HG03045 (cell line): ENCODE measurements around the gene LY86.

Source experiments
- ATAC-seq: cut with Tn5 transposase; IDR thresholded peaks from one replicate; pipeline ENCODE4 v1.9.1; 2021; ENCODE audit warnings: mild to moderate bottlenecking, moderate library complexity; ENCODE audit not compliant: unreplicated experiment

Gene LY86

DNA sequence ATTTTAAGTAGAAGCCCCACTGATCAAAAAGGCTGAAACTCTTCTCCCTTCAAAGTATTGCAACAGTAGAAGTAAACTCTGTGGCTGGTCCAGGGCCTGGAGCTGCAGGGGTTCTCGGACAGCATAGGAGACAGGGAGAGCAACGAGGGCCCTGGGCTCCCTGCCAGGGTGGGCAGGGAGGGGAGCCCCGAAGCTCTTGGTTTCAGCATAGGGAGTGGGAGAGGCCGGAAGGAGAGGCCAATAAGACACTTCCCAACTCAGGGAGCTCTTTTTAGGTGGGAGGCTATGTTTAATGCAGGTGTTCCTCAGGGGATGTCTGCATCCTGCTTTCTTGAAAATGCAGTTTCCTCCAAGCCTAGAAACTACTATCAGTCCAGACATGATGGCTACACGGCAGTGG is 91.1 kb downstream of the LY86 start:
- ATAC-seq, result no peak

DNA sequence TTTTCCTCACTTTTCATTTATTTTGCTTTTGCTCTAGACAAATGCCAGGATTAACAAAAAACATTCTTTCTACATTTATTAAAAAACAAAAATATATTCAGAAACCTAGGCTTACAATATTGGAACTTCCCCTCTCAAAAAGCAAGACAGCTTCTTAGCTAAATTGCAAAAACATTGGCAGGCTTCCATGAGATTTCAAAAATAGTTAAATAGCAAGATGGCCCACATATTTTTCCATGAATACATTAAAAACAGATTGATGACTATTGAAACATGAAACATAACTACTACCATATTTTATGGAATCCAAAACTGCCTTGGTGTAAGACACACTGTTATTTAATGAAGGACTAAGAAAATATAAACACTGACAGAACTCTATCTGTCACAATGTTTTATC is 92.0 kb downstream of the LY86 start:
- no peak for ATAC-seq

DNA sequence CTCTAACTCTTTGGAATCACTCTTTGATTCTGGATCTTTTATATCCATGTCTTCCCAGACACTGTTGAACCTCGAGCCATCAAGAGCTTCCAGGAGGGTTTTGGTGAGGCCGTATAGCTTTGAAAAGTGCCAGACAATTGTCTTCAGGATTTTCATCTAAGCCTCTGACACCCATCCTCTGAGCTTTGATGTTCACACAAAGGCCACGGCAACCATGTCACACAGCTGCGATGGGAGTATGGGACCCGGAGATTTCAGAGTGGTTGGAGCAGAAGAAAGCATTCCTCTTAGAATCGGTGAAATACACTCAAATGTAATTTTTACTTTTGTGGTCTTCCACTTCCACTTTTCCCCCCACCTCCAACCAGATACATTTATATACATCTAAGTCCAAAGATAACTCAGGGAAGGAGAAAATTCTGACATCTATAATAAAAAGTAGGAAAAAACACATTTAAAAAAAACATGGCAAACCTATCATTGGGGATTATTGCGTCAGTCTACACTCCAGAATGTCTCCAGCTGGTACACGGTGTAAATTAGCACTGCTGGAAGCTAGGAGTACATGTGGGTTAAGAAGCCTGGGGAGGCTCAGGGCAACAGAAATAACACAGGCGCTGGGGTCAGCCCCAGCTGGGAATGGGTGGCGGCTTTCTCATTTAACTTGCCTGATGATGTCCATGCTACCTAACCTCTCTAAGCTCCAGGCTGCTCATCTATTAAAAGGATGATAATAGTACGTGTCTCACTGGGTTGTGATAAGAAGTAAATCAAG is 92.7 kb downstream of the LY86 start:
- no peak for ATAC-seq

DNA sequence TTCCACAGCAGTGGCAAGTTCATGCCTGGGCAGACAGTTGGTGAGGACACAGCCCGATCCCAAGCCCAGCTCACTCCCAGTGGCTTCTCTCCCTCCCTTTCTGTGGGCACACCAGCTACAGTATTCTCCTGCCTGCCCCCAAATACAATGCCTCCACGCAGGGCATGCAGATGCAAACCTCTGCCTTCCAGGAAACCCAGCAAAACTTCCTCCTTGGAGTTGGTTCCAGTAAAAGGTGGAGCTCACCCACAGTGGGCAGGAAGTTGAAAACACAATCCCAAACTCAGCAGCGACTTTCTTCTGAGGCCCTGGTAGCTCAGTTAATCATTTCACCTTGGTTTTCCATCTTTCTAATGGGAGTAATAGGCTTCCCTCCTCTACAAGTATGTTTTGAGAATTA is 93.7 kb downstream of the LY86 start:
- ATAC-seq, result no peak

DNA sequence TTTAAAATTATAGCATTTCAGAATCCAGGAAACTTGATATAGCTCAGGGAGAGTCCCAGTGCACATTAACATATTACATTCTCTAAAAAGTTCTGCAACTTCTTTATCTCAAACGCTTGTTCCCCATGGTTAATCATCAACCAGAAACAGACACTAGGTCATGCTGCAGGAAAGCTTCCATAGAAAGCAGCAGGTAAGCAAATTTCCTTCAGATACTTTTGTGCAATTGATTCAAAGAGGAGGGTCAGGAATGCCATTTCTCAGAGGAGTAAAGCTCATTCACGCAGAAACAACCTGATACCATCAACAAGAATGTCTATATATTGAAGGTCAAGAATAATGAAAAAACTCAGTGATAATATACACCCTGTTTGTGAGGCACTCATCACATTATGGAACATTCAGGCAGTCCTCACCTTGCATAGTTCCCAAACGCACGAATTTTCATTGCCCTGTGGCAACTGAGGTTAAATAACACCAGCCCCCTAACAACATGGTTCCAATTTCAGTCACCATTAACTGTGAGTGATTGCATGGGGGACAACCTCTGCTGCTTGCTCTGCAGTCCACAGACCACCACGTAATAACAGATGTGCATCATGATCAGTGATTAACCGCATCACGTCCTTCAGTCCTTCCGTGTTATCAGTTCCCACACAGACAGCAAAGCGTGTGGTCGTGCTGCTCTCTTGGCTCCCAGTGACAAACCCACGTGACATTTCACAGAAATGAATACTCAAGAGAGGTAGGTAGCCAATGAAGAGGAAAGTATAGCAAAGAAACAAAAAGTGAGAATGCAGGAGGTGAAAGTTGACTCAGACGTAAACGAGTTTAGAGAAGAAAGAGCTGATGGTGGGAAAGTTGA is 95.7 kb downstream of the LY86 start:
- peak; percentile 78 for ATAC-seq

DNA sequence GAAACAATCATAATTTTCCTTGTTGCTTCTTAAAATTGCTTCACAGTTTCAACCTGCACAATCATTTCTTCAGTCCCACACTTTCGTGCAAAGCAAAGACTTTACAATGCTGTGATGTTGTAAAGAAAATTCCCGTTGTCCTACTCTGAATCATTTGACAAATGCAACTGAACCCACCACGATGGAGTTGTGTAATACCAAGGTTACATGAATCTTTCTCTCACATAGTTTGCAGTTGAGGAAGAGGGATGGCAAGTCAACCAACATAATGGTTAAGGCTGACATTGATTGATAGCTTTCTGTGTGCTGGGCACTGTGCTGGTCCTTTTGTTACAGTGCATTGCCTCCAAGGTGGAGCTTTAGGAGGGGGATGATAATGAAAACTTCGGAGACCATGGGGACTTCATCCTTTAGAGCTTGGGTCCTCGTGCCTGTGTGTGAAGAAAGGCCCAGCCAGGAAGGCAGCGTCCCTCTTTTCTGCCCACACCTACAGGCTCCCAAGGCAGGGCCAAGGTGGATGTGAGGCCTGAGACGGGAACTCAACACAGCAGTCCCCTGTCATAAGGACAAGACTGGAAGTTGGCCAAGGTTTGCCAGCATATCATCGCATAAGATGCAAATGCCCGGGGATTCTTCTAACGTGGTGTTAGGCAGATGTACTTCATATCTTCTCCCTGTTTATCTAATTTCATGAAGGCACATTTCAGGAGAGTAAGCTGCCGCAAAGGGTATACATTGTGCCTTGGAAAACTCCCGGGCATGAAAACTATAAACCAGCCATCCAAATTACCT is 96.9 kb downstream of the LY86 start:
- ATAC-seq, result no peak

DNA sequence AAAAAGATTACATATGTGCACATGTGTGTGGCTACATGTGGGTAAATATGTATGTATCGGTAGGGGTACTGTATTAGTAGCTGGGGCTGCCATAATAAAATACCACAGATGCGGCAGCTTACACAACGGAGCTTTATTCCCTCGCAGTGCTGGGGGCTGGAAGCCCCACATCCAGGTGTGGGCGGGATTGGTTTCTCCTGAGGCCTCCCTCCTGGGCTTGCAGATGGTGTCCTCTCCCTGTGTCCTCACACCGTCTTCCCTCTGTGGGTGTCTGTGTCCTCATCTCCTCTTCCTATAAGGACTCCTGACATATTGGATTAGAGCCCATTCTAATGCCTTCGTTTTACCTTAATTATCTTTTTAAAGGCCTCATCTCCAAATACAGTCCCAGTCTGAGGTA is 97.7 kb downstream of the LY86 start:
- no peak for ATAC-seq

DNA sequence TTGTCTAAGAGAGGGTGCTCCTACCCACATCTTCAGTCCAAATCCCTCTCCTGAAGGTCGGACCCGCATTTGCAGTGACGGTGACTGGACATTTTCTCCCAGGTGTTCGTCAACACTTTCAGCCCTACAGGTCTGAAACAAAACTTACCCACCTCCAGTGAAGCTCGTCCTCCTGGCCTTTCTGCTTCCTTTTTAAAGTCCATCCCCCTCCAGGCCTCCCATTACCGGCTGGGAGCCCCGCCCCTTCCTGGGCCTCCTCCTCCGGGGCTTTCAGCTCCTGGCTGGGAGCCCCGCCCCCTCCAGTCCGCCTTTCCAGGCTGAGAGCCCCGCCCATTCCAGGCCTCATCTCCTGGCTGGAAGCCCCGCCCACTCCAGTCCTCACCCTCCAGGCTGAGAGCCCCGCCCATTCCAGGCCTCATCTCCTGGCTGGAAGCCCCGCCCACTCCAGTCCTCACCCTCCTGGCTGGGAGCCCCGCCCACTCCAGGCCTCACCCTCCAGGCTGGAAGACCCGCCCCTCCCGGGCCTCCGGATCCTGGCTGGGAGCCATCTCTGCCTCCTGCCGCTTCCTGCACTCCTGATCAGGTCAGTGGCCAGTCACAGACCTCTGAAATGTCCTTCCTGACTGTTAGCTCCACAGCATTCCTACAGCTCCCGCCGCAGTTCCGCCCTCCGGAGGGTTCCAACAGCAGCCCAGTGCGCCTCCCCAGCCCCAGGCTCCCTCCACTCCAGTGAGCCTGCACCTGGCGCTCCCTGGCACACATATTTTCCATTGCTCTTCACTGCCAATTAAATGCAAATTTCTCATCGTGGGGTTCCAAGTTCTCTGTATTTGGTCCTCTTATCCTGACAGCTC is 98.5 kb downstream of the LY86 start:
- no peak for ATAC-seq

DNA sequence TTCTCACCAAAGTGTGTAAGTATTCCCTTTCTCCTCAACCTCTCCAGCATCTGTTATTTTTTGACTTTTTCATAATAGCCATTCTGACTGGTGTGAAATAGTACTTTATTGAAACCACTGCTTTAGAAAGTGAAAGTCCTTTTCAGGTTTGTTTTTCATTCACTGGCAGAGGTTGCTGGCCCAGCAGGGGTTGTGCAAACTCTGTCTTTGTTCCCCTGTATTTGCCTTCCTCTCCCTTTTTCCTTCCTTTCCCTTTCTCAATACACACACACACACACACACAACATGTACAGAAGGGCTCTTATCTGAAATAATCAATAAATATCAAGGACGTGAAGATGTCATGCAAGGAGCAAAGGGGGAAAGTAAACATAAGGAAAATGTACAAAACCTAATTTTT is 99.8 kb downstream of the LY86 start:
- ATAC-seq, result no peak

DNA sequence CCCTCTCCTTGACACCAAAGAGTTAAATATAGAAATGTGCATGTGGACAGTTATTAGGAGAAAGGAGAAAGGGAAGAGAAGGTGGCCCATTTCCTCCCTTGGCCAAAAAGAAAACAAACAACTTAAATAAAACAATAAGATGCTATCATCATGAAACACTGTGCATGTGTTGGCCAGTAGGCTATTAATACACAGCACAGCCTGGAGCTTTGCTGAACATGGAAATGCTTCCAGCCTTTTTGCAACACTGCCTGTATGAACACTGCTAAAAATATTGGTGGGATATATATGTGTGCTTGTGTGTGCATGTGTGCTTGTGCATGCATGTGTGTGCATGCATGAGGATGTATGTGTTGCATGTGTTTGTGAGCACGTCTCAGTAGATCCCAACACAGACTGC is 100.4 kb downstream of the LY86 start:
- no peak for ATAC-seq

DNA sequence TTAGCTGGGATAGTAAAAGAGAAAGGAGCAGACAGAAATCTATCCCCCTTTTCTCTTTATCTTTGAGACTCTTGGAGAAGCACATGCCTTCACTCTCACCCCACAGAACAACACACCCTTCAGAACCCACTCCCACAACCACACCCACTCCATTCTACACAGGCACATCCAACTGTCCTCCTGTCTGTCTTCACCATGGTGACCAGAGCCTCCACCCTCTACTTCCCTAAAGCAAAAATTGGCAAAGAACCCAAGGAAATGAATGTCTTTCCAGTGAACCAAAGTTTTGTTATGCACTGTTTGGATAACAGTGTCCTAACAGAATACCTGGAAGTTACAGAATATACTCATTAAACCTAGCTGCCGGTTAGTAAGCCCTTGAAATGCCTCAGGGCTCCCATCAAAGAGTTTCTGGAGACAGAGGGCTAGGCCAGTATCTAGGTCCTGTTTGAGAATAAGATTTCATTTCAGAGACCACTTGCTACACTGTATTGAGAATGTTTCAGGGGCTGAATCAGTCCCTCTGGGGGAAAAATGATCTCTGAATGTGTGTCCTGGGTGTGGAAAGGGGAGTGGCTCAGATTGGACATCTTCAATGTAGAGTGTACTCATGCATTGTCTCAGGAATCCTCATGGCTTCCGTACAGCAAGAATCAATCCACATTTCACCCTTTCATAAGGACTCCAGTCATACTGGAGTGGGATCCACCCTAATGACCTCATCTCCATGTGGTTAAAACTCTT is 101.1 kb downstream of the LY86 start:
- ATAC-seq, result no peak

DNA sequence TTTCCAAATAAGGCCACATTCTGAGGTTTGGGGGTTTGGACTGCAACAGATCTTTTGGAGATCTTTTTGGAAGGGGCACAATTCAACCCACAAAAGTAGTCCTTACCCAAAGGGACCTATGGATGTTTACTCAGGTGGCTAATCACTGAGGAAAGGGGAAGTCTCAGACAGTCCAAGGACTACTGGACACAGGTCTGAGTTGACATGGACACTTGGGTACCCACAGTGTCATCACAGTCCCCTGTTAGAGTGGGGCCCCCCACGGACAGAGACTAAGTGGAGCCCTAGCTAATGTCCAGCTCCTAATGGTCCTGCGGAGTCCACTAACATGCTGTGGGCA is 101.6 kb downstream of the LY86 start:
- no peak for ATAC-seq

DNA sequence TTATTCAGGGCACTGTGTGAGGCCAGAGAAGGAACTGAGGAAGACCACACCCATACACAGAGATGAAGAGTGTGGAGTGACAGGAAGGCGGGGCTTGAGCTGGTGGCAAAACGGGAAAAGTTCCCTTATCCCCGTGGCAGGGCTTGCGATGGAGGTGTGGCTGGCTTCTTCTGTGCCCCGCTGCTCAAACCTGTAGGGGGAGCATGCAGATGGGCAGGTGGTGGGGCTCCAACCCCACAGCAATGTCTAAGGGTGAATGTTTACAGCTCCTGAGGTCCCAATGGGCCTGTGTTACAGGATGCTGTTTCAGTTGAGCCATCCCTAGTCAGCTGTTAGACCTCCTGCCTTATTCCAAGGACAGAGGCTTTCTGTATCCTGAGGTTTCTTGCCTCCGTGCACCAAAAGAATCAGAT is 105.9 kb downstream of the LY86 start:
- no peak for ATAC-seq

DNA sequence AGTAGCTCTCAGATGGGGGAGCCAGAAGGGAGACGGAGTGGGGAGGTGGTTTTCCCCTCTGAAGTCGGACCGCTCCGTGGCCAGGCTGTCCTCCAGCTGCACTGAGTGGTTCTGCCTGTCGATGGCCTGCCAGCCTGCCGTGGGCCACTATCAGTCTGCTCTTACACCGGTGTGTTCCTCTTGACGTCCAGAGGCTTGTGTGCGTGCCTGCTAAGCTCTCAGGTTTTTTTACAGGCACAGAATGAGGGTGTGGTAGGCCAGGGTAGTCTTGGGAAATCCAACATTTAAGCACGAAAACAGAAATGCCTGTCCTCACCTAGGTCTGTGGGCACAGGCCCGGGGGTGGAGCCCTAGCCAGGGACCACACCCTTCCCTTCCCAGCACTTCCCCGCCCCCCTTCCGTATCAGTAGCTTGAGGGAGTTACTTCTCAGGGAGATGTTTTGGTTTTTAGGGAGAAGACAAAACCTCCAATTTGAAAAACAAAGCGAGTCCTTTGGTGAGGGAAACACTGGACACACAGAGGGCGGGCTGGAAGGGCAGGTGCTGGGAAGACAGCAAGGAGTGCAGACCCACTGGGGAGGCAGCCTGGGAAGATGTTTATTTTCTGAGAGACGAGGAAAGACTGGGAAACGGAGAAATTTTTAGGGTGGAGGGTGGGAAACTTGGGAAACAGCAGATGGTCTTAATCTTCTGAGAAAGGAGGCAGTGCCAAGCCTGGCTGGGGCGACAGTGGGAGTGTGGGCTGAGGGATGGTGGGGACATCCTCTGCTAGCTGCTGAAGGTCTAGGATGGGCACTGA is 106.5 kb downstream of the LY86 start:
- ATAC-seq, result no peak

DNA sequence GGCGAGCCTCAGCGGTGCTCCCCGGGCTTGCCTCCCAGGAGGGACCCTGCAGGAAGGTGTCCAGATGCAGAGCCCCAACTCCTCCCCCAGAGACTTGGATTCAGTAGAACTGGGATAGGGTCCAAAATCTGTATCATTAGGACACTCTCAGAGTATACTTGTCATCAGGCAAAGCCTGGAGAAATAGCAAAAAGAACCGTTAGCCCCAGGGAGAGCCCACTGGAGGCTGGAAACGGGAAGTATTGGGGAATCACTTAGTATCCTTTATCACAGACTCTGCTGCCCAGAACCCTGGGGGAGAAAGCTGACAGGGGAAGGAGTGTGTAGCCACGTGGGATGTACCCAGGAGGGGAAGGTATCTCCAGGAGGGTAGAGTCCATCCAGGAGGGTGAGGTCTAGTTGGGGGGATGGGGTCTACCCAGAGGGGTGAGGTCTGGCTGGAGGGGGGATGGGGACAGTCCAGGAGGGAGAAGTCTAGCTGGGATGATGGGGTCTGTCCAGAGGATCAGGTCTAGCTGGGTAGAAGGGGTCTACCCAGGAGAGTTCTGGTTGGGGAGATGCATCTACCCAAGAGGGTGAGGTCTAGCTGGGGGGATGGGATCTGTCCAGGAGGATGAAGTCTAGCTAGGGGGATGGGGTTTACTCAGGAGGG is 107.2 kb downstream of the LY86 start:
- no peak for ATAC-seq

DNA sequence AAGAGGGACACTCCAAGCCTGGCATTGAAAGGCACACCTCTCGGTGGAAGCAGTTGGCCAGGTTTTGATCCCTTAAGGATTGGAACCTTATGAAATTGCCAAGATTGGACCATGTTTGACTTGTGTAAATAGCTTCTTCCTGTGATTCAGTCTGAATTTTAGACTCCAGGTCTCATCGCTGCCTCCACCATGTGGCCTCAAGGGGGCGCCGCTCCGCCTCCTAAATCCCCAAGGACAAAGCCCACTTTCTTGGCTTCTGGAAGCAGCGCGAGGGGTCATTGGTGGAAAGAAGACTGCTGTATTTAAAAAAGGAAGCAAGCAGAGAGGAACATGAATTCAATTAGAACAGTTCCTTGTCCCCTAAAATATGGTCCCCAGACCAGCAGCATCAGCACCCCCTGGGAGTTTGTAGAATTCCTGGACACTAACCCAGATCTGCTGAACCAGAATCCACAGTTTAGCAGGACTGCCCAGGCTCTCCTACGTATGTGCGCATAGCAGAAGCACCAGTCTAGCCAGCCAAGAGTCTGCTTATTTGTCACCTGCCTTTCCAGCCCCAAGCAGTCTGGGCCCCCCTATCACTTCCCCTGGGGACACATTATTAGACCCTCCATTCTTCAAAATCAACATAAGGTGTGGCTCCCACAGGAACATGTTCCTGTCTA is 108.5 kb downstream of the LY86 start:
- ATAC-seq, result no peak

DNA sequence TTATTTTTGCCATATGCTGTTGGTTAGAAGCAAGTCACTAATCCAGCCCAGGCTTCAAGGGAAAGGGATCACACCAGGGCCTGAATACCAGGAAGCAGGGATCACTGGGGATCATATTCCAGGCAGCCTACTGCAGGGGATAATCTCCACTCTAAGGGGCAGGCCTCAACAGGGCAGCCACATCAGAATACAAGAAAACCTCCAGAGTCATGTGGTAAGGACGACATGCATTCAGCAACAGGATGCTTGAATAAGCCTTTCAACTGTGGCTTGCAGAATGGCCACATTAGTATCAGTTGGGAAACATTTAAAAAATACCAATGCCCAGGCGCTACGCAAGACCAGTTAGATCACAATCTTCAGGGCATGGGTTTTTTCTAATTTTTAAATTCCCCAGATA is 109.1 kb downstream of the LY86 start:
- ATAC-seq, result no peak

DNA sequence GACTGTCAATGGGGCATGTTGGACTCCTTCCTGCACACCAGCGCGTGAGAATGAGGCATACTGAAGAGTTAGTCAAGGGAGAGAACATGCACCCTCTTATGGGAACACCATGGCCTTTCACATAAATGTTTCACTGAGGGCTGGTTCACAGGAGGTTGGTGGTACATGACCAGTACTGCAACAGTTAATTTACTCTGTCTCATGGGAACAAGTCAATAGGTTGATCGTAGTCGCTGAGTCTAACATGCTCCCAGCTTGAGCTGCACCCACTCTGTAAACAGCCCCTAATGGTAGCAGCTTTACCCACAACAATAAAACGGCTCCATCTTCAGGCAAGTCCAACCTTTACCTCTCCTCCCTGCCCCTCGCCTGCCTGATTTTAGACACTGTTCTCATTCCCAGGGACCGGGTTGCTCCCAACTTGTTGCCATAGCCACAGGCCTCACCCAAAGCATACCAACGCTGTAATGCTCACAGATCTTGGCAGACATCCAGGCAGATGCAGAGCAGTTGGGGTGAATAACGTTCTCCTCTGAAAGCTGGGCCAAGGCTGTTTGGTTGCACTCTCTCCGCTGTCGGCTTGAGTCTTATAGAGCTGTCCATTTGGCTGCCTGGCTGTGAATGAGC is 111.3 kb downstream of the LY86 start:
- ATAC-seq, result no peak
